Skeletal muscle satellite cell (primary cell): ENCODE results near the gene CREB5.

ENCODE experiments used
- H3K27me3 ChIP-seq: 2 replicates; pipeline ENCODE4 v1.7.0; 2013; ENCODE audit warnings: low read length; ENCODE audit not compliant: control insufficient read depth, insufficient read depth
- H3K36me3 ChIP-seq: 2 replicates; pipeline ENCODE4 v1.7.0; 2013; ENCODE audit warnings: mild to moderate bottlenecking, control low read depth, low read length; ENCODE audit not compliant: insufficient read depth
- H3K4me1 ChIP-seq: 2 replicates; pipeline ENCODE4 v1.7.0; 2013; ENCODE audit warnings: low read length; ENCODE audit not compliant: control insufficient read depth, insufficient read depth
- H3K4me2 ChIP-seq: 2 replicates; pipeline ENCODE4 v1.7.0; 2013; ENCODE audit warnings: mild to moderate bottlenecking, low read length
- H3K4me3 ChIP-seq: 2 replicates; pipeline ENCODE4 v1.7.0; 2013; ENCODE audit warnings: low read length
- H3K9ac ChIP-seq: 2 replicates; pipeline ENCODE4 v1.7.0; 2013; ENCODE audit warnings: mild to moderate bottlenecking, low read depth, low read length, moderate library complexity
- H3K9me3 ChIP-seq: replicated peaks from 2 replicates; pipeline ENCODE4 v1.7.0; 2013; ENCODE audit warnings: mild to moderate bottlenecking, control low read depth, low read length

CREB5 gene

DNA sequence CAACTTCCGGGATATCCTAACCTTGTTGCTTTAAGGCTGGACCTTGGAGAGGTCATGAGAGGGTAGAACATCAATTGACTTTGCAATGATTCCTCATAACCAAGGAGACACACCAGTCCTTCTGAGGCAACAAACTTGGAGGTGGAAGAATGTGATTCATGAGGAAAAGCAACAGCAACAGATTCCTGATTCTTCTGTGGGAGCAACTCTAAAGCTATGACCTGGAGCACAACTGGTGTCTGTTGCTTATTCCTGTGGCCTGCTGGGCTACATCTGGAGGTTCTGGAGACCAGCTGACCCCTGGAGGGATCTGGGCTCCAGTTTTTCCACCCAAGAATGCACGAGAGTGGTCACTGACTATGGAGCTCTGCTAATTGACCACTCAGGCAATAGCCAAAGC is 116.6 kb downstream of the CREB5 start:
- H3K9me3 ChIP-seq: no peaks in the 10 kb centered on the region
- peaks cover 21% of the 10 kb centered on the region for H3K4me1 ChIP-seq
- H3K4me2 ChIP-seq: no peak overlapping the region
- no peak overlapping the region for H3K9ac ChIP-seq
- no peak overlapping the region for H3K4me3 ChIP-seq
- H3K36me3 ChIP-seq: no peaks in the 10 kb centered on the region
- no peaks in the 10 kb centered on the region for H3K27me3 ChIP-seq

DNA sequence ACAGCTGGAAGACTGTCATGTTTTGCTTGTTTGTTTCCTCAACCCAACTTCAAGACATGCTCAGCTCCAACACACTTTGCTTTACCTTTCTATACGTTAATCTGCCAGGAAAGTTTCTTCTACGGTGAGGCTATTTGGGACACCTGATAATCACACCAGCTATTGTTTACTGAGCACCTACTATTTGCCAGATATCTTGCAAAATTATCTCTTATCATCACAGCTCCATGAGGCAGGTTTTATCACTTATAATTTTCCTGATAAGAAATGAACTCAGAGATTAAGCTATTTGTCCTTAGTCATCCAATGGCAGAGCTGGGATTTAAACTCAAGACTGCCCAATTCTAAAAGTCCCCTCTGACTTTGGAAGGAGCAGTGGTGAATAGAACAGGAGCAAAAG is 117.4 kb downstream of the CREB5 start:
- Histone ChIP-seq H3K9ac (no peak overlapping the region), H3K9me3 (no peaks in the 10 kb centered on the region), H3K4me1 (peaks cover 30% of the 10 kb centered on the region), H3K4me3 (no peak overlapping the region), H3K36me3 (no peaks in the 10 kb centered on the region), H3K4me2 (no peak overlapping the region), H3K27me3 (no peaks in the 10 kb centered on the region)

DNA sequence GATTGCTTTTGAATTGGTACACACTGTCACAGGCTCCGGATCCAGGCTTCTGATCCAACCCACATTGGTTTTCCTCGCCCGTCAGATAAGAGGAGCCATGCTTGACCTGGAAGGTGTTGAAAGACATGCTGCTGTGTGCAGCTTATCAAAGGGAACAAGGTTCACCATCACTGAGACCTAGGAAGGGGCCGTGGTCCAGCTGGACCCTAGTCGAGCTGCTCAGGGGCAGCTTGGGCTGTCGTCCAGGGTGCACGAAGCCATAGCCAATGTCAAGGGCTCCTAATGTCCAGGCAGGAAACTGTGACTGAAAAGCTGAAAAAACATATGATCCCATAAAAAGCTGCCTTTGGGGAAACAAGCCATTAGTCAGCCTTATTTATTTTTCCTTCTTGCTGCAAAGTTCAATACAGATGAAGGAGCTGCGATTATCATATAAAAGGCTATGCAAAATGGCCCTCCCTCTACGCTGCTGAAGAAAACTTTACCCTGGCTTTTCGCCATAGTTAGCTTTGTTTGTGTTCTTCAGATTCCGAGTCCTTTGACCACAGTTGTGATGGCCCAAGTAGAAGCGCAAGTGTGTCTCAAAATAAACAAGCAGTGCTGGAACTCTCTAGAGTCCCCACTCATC is 118.0 kb downstream of the CREB5 start:
- Histone ChIP-seq H3K9me3 (no peaks in the 10 kb centered on the region), H3K4me3 (no peak overlapping the region), H3K27me3 (no peaks in the 10 kb centered on the region), H3K36me3 (no peaks in the 10 kb centered on the region), H3K9ac (no peak overlapping the region), H3K4me1 (peaks cover 30% of the 10 kb centered on the region), H3K4me2 (no peak overlapping the region)

DNA sequence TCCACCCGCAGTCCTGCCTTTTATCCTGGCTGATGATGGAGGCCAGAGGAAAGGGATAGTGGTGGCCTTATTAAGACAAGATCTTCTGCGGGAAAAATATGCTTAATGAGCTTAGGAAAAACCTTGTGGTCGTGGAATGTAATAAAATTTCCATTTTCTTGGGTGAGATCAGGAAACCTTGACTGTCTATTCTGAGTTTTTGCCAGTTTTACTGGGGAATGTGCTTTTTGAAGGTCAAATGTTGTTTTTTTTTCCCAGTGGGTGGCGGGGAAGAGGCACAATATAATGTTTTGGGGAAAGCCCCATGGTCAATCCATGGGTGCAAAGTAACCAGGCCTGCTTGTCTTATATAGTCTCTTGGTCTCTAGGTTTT is 118.5 kb downstream of the CREB5 start:
- Histone ChIP-seq H3K4me2 (no peak overlapping the region), H3K9ac (no peak overlapping the region), H3K4me1 (peaks cover 30% of the 10 kb centered on the region), H3K4me3 (no peak overlapping the region), H3K36me3 (no peaks in the 10 kb centered on the region), H3K27me3 (no peaks in the 10 kb centered on the region), H3K9me3 (no peaks in the 10 kb centered on the region)

DNA sequence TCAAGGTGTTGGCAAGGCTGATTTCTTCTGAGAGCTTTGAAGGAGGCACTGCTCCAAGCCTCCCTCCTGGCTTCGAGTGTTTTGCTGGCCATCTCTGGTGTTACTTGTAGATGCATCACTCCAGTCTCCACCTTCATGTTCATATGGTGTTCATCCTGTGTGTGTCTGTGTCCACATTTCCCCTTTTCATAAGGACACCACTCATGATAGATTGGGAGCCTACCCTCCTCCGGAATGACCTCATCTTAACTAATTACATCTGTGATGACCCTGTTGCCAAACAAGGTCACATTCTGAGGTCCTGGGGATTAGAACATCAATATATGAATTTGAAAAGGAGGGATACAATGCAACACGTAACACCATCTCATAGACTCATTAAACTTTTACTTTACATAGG is 119.0 kb downstream of the CREB5 start:
- H3K4me1 ChIP-seq: peaks cover 30% of the 10 kb centered on the region
- no peak overlapping the region for H3K4me2 ChIP-seq
- no peaks in the 10 kb centered on the region for H3K27me3 ChIP-seq
- no peak overlapping the region for H3K4me3 ChIP-seq
- H3K9me3 ChIP-seq: no peaks in the 10 kb centered on the region
- no peaks in the 10 kb centered on the region for H3K36me3 ChIP-seq
- H3K9ac ChIP-seq: no peak overlapping the region

DNA sequence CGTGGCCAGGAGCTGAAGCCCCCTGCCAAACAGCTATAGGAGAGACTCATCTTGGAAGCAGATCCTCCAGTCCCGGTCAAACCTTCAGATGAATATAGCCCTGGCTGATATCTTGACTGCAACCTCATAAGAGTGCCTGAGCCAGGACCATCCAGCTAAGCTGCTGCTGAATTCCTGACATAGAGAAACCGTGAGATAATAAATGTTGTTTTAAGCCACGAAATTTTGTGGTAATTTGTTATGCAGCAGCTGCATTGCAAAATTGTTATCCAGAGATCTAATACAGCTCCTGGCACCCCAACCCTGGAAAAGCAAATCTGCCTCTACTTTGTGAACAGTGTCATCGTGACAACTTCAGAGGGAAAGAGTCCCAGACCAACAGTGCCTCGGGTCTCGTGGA is 119.9 kb downstream of the CREB5 start:
- Histone ChIP-seq H3K9me3 (no peaks in the 10 kb centered on the region), H3K27me3 (no peaks in the 10 kb centered on the region), H3K36me3 (no peaks in the 10 kb centered on the region), H3K4me1 (peaks cover 30% of the 10 kb centered on the region), H3K4me3 (no peak overlapping the region), H3K4me2 (no peak overlapping the region), H3K9ac (no peak overlapping the region)

DNA sequence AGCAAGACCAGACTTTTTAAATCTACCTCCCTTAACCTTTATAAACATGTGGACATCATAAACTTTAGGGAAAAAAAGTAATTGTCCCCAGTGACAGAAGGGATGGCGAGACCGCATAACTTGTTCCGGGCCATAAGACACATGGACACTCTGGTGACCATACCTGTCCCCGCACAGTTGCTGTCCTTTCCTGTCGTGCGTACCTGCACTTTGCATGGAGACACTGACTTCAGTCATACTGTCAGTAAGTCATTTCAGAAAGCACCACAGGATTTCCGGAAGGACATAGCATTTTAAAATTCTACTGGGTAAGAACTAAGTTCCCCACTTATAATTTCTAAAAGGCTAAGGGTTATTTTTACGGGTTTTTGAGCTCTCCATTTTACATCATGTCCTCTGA is 120.9 kb downstream of the CREB5 start:
- Histone ChIP-seq H3K4me1 (peaks cover 30% of the 10 kb centered on the region), H3K9me3 (no peaks in the 10 kb centered on the region), H3K4me2 (no peak overlapping the region), H3K9ac (no peak overlapping the region), H3K36me3 (no peaks in the 10 kb centered on the region), H3K27me3 (no peaks in the 10 kb centered on the region), H3K4me3 (no peak overlapping the region)

DNA sequence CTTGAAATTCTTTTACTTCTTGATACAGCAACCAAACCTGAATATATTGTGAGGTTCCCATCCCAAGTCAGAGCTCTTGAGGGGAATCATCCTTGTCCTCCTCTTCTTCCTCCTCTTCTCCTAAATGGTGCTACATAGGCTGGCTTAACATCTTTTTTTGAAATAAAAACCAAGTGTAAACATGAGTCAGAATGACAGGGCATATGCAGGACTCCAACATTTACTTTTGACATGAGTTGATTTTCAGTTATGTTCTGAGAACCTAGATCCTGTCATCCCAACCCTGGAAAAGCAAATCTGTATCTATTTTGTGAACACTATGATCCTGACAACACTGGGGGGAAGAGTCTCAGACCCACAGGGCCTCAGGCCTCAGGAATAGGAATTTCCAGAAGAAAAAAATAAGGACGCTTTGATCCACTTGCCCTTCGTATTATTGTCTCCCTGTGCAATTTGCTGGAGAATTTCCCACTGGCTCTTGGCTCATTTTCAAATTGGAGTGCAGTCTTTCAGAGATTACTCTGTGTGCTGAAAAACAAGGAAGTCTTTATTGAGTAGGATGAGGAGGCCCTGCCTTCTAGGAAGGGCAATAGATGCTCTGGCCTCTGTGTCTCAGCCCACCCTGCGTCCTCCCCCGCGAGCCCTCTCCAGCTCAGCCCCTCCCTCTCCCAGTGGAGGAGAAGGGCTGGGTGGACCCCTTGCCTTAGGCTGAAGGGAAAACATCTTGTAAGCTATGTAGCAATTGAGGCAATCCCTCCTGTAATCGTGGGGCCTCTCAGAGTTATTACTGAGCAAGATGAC is 121.6 kb downstream of the CREB5 start:
- Histone ChIP-seq H3K27me3 (no peaks in the 10 kb centered on the region), H3K4me2 (peak overlapping the region; percentile 49), H3K36me3 (no peaks in the 10 kb centered on the region), H3K4me3 (peak overlapping the region; percentile 1), H3K4me1 (peaks cover 30% of the 10 kb centered on the region), H3K9me3 (no peaks in the 10 kb centered on the region), H3K9ac (peak overlapping the region; percentile 37)

DNA sequence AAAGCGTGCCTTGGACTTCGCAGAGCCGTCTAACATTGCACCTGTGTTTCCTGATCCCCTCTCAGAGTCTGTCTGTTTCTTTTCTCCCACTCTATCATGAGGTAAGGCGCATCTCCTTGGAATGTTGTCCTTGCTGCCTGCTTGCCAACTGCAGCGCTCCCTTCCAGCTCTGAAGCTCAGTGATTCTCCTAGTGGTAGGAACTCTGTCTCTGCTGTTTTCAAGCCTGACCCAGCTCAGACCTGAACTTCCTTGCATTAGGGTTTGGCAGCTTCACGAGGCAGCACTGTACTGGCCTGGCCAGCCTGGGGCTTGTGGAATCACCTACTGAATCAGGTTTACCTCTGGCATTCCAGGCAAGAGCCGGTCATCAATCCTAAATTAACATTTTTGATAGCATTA is 123.9 kb downstream of the CREB5 start:
- Histone ChIP-seq H3K4me3 (no peak overlapping the region), H3K9ac (no peak overlapping the region), H3K36me3 (no peaks in the 10 kb centered on the region), H3K4me2 (no peak overlapping the region), H3K4me1 (peaks cover 18% of the 10 kb centered on the region), H3K27me3 (no peaks in the 10 kb centered on the region), H3K9me3 (no peaks in the 10 kb centered on the region)

DNA sequence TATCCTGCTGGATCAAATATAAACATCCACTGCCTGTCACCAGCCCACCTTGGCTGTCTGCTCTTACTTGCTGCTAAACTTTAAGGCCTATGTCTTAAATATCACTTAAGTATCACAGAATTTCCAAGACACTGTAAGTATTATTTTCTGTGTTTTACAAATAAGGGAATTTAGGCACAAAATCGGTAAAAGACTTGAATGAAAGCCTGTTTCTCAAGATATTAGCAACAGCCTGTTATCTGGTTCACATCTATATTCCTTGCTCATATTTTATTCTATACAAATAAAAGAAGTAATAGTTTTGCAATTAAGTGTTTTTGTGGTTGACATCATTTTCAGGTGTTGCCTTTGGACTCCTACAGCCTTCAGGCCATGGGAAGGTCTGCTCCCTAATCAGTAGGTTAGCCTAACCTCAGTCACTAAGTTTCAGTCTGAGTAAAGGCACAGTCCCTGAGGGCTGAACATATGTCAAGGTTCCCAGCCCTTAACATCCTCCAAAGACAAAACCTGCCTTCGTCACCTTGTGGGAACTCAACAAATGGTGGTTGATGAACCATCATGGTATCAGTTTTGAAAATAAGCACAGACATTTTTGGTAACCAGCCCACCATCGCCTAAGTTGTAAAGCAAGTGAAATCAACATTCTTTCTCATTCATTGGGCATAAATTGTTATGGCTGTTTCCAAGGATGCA is 127.1 kb downstream of the CREB5 start:
- Histone ChIP-seq H3K4me3 (no peak overlapping the region), H3K4me1 (peaks cover 3% of the 10 kb centered on the region), H3K9me3 (no peaks in the 10 kb centered on the region), H3K36me3 (no peaks in the 10 kb centered on the region), H3K27me3 (no peaks in the 10 kb centered on the region), H3K9ac (no peak overlapping the region), H3K4me2 (no peak overlapping the region)

DNA sequence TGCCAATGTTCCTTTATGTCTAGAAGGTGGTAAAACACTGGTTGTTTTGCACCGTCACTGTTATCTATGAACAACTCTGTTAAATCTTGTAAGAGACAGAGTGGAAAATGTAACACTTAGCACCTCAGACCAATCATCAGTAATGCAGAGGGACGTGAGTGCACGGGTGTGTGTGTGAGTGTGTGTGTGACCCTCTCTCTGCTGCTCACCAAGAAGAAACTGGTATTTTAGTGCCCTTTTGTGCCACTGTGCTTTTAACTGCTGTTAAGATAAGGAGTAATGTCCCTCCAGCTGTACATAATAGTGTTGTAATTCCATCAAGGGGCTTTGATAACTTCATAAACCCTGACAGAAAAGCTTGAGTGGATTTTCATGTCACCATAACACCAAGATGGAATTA is 130.1 kb downstream of the CREB5 start:
- Histone ChIP-seq H3K27me3 (no peaks in the 10 kb centered on the region), H3K4me1 (no peaks in the 10 kb centered on the region), H3K4me2 (no peak overlapping the region), H3K36me3 (no peaks in the 10 kb centered on the region), H3K4me3 (no peak overlapping the region), H3K9me3 (no peaks in the 10 kb centered on the region), H3K9ac (no peak overlapping the region)
